Left lobe of liver (tissue), 2 donors: ENCODE data around the gene TRMT5. TPM values are rescaled to one million over a fixed set of nuclear protein-coding genes. Genes with fewer than 3 reads are reported as not detected.

Experiments
- ATAC-seq: fragments of 200-7000 bp; cut with Tn5 transposase; one replicate; pipeline ENCODE4 v1.9.1; 2020; ENCODE audit warnings: mild to moderate bottlenecking, moderate library complexity
- DNase-seq: peaks from one replicate; pipeline ENCODE4 v3.0.0-alpha.2; 2020; ENCODE audit warnings: low spot score
- total RNA-seq: library from RNA; stranded (reverse); gene quantifications from one replicate; pipeline ENCODE4 v1.2.1, GENCODE V29; 2021
- donor health status: DM: no; HTN: no; CAD: no; lungs with moderate emphysema.
- donor health status: DM: no; HTN: yes; CAD: no.

The TRMT5 gene
- total RNA-seq: 5.6 TPM

- ATAC-seq (peak; percentile 97), DNase-seq (peak; percentile 94)
Measured at GRCh38 chr14:60980811-60981632, at the start of gene TRMT5, which contains the start of gene SLC38A6. TSS of gene TRMT5 (minus strand) at chr14:60981079. CDS start at chr14:60980973, 106 bp downstream. TSS of gene SLC38A6 (plus strand) at chr14:60981245. CDS start at chr14:60981278, 33 bp downstream.

GRCh38 chr14:61026526-61026925 is 45.6 kb upstream of the TRMT5 start:
- ATAC-seq (no peak), DNase-seq (no peak)

- DNase-seq: peak; percentile 63
- peak; percentile 96 for ATAC-seq
Measured at GRCh38 chr14:61025251-61026223, 44.7 kb upstream of the TRMT5 start.

GRCh38 chr14:61019537-61019936 is 38.7 kb upstream of the TRMT5 start:
- ATAC-seq (no peak), DNase-seq (no peak)

- no peak for DNase-seq
- ATAC-seq: no peak
Measured at GRCh38 chr14:61003571-61003970, 22.7 kb upstream of the TRMT5 start.

GRCh38 chr14:60999536-60999935 is 18.7 kb upstream of the TRMT5 start:
- ATAC-seq (no peak), DNase-seq (no peak)

GRCh38 chr14:60998617-60999016 is 17.7 kb upstream of the TRMT5 start:
- ATAC-seq (no peak), DNase-seq (no peak)

GRCh38 chr14:60989599-60989998 is 8.7 kb upstream of the TRMT5 start:
- DNase-seq (no peak), ATAC-seq (no peak)

- ATAC-seq (no peak), DNase-seq (no peak)
Measured at GRCh38 chr14:60986500-60986899, 5.6 kb upstream of the TRMT5 start.

GRCh38 chr14:60984196-60984595 is 3.3 kb upstream of the TRMT5 start:
- DNase-seq (no peak), ATAC-seq (no peak)

GRCh38 chr14:60981633-60982455 is 965 bp upstream of the TRMT5 start:
- DNase-seq (no peak), ATAC-seq (no peak)

- no peak for ATAC-seq
- no peak for DNase-seq
Measured at GRCh38 chr14:60977847-60978246, 3.0 kb downstream of the TRMT5 start.

GRCh38 chr14:60975551-60975950 is 5.3 kb downstream of the TRMT5 start:
- no peak for DNase-seq
- ATAC-seq: no peak

GRCh38 chr14:60974090-60974651 is 6.7 kb downstream of the TRMT5 start:
- ATAC-seq: no peak

GRCh38 chr14:60973070-60973469 is 7.8 kb downstream of the TRMT5 start:
- DNase-seq (no peak), ATAC-seq (no peak)

More at GRCh38 chr14:60974090-60974651, 6.7 kb downstream of the TRMT5 start:
- no peak for DNase-seq

GRCh38 chr14:60972295-60972694 is 8.6 kb downstream of the TRMT5 start:
- DNase-seq (no peak), ATAC-seq (no peak)

GRCh38 chr14:60971271-60971670 is 9.6 kb downstream of the TRMT5 start:
- no peak for ATAC-seq
- DNase-seq: no peak

- ATAC-seq (no peak), DNase-seq (no peak)
Measured at GRCh38 chr14:60970146-60970545, 10.7 kb downstream of the TRMT5 start.

GRCh38 chr14:60968671-60969070 is 12.2 kb downstream of the TRMT5 start:
- DNase-seq (no peak), ATAC-seq (no peak)

GRCh38 chr14:60968099-60968498 is 12.8 kb downstream of the TRMT5 start:
- DNase-seq (no peak), ATAC-seq (no peak)
